Amniotic epithelial cell (primary cell): ENCODE results near the gene SPARC.

Experiments used
- DNase-seq: peaks from one replicate; pipeline ENCODE4 v3.0.0-alpha.2; 2010; ENCODE audit warnings: low read depth

SPARC gene

DNA sequence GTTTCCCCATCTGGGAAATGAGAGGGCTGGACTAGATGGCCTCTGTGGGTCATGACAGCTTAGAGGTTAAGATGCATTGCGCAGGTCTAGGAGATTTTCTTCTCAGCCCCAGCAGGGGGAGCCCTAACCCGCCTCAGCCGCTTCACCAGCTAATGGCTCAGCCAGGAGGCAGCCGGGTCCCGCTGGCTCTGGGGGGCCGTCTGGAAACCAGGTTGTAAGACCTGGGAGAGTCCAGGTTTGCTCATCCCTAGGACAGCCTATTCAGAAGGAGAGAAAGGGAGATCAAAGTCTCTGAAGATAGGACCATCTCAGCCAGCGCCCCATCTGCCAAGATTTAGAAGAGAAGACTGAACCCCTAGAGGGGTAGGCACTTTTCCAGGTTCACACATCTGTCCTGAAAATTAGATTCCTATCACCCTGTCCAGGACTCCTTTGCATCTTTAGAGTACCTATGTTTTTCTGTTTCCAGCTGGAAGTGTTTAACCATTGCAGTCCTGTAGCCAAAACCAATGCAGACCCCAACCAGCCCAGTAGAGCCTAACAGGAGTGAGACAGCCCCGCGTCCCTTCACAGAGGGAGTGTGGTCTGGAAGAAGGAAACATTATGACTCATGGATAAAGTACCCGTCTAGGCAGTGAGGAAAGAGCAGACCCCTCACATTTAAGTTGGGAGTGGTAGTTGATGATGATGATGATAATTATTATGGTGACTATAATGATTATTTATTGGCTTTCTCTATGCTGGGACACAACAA is 27.5 kb downstream of the SPARC start:
- peak; percentile 85 for DNase-seq

DNA sequence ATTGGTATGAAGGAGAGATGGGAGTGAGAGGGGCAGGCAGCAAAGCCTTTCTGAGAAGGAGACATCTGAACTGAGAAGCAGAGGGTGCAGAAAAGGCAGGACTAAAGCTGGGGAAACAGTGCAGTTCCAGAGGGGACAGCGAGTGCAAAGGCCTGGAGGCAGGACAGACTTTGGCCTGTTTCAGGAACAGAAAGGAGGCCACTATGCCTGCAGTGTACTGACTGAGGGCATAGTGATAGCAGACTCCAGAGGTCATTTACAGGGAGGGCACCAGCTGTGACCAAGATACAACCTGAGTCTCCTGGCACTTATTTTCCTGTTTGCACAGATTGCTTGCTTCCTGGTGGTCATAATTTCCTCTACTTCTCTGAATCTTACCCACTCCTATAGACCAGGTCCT is 29.6 kb downstream of the SPARC start:
- DNase-seq, result no peak

DNA sequence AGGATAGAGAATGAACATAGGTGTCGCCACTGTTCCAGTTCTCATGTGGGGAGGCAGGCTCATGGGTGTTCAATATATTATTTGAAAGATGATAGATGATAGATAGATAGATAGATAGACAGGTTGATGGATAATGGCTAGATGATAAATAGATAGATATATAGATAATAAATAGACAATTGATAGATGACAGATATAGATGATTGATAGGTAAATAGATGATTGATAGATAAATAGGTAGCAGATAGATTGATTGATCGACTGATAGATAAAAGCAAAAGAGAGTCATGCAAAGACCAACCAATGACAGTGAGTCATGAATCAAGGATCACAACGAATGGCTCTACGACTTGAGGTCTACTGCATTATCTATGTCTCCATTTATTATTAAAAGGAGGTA is 30.4 kb downstream of the SPARC start:
- DNase-seq, result no peak

DNA sequence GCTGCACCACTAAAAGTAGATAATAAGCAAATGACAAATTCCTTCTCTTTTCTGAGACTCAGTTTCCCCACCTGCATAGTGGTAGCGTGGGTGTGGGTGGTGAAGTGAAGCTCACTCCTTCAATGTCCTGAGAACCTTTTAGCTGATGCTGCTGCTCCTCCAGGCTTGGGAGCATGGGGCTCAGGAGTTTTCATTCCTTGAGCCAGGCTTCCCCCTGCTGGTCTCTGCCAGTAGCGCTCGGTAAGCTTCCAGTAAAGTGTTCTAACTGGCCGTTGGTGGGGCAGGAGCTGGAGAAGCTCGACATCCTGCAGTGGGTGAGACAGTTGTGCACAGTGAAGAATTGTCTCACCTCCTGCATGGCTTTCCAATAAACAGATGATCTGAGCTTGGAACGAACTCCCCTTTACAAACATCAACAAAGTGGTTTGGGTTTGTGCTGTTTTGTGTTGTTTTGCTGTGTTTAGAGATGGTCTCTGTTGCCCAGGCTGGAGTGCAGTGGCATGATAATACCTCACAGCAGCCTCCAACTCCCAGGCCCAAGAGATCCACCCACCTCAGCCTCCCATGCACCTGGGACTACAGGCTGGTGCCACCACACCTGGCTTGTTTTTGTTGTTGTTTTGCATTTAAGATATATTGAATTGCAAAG is 34.6 kb downstream of the SPARC start:
- DNase-seq, result peak; percentile 67

DNA sequence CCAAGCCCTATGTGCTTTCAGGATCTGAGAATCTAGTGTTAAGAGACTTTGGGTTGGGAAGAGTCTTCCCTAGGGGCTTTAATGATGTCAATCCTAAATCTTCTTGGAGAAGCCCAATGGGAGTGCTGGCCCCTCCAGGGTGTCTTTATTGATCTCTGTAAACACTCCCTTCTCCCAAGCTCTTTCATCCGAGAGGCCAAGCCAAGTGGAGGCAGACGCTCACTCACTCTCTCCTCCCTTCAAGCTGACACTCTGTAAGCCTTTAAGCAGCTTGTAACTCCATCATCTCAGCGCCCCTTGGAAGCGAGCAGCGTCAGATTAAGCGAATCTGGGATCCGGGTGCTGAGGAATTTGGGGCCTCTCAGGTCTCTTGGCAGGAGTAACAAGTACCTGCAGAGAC is 37.7 kb downstream of the SPARC start:
- DNase-seq, result no peak

DNA sequence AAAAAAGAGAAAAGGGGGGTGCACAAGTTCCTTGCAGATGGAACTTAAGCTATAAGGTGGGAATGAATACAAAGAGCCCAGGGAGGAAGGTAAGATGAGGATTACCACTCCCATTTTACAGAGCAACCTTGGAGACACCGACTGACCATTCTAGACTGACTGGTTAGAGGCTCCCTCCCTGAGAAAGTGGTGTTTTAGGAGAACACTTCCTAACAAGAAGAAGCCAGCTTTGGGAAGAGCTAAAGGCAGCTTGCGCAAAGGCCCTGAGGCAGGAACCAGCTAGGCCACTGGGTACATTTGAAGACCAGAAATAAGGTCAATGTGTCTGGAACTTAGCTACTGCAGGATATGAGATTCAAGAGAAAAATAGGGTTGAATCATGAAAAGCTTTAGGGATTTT is 38.6 kb downstream of the SPARC start:
- no peak for DNase-seq

DNA sequence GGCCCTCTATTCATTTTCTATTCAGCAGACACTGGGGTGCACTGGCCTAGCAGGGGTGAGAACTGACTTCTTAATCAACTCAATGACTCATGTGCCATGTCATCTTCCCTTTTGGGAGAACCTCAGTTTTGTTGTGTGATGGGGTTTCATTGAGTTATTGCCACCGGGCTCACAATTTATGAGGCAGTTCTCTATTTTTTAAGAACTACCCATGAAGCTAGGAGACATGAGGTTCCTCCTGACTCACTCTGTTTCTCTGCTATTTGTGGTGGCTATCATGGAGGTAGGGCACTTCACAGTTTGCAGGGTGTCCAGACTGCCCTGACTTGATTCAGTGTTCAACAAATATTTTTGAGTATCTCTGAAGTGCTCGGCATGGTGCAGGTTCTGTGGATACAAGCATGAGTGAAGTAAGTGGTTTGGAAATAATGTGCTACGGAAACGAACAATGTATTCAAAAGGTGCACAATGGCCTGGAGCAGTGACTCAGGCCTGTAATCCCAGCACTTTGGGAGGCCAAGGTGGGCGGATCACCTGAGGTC is 39.3 kb downstream of the SPARC start:
- no peak for DNase-seq

DNA sequence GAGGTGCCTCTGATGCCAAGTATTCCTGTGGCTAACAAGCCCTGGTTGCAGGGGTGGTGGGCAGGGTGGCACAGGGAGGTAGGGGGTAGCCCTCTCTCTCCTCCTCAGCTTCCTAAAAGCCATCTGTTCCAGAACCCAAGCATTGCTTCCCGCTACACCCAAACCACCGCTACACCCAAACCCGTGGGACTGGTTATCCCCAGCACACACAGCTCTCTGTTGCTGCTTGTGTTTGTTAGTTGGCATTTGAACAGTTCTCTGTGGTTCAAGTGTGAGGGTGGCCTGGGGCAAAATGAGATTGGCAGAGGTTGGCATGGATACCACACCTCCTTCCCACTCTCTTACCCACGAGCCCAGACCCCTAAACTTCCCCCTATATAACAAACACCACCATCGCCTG is 40.4 kb downstream of the SPARC start:
- no peak for DNase-seq

DNA sequence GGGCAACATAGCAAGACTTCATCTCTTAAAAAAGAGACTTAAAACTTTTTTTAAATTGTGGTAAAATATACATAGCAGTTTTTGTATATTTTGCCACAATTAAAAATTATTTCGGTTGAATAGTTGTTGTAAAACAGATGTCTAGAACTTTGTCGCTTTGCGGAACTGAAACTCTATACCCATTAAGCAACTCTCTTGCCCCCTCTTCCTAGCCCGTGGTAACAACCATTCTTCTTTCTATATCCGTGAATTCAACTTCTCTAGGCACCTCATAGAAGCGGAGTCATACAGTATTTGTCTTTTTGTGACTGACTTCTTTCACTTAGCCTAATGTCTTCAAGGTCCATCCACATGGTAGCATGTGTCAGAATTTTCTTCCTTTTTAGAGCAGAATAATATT is 43.3 kb downstream of the SPARC start:
- no peak for DNase-seq

DNA sequence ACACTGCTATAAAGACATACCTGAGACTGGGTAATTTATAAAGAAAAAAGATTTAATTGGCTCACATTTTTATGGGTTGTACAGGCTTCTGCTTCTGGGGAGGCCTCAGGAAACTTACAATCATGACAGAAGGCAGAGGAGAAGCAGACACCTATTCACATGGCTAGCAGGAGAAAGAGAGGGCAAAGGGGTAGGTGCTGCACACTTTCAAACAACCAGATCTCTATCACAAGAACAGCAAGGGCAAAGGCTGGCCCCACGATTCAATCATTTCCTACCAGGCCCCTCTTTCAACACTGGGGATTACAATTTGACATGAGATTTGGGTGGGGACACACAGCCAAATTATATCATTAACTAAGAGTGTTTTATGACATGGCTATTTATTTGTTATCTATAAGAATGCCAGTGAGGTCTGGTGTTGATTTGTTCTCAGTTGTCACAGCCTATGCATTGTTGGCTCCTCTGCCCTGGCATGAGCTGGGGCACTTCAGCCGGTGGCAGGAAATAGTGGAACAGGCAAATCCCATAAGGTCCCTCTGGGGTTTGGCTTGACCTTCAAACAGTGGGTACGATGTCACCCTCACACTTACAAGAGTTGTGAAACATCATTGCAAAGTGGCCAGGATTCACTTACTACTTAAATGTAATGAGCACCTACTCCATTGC is 44.1 kb downstream of the SPARC start:
- DNase-seq, result no peak

DNA sequence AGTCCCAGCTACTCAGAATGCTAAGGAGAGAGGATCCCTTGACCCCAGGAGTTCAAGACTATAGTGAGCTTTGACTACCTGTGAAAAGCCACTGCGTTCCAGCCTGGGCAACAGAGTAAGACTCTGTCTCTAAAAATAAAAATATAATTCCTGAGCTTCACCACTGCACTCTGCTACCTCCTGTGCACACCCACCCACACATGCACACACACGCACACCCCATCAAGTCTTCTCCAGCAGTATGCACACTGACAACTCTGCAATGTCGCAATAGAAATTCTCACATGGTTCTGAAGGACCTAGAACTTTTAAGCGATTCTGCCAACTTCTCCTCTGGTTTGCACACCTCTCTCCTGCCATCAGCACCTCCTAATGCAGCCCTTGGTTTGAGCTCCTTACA is 48.1 kb downstream of the SPARC start:
- DNase-seq, result no peak

DNA sequence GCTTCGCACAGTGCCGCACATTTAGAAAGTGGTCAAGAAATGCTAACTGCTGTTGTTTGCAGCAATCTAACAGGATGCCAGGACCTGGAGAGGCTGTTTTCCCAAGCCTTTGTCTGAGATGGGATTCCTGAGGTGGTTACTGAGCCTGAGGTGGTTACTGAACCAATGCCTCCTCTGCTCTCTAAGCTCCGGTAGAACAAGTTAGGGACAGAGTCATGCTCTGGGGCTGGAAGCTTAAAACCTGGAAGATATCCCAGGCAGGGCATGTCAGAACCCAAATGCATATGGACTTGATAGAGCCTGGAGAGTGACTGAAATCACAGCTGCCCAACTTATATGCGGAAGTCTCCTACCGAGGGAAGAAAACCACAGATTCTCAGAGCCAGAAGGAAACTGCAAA is 49.0 kb downstream of the SPARC start:
- no peak for DNase-seq

DNA sequence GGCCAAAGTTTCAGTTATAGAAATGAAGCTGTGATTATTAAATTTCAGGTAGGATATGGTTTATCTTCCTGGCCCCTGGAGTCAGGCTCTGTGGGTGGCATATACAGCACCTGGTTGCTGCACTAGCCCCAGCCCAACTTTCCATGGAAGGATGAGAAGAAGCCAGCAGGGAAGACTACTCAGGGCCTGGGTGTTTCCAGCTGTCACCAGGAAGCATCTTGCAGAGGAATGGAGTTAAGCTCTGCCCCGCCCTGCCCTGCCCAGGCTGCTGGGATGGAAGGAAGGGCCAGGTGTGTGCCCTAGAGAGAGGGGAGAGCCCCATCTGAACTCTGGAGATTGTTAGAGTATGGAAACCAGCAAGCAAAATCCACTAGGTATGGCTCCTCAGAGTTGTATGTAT is 52.8 kb downstream of the SPARC start:
- DNase-seq, result no peak

DNA sequence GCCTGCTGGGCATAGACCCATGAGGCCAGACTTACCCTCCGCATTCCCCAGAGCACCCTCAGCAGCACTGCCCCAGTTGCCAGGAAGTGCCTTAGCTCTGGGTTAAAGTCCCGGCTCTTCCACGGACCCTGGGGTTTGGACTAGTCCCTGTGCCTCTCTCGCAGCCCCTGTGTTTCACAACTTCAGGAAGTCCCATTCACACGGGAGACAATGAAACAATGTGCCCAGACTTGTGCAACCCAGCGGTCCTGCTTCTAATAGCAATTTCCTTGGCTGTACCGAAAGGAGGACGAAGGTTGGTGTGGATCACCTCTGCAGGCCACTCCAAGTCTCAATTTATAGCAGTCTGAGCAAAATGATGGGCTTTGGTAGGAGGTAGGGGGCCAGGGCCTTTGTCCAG is 53.8 kb downstream of the SPARC start:
- DNase-seq, result no peak

DNA sequence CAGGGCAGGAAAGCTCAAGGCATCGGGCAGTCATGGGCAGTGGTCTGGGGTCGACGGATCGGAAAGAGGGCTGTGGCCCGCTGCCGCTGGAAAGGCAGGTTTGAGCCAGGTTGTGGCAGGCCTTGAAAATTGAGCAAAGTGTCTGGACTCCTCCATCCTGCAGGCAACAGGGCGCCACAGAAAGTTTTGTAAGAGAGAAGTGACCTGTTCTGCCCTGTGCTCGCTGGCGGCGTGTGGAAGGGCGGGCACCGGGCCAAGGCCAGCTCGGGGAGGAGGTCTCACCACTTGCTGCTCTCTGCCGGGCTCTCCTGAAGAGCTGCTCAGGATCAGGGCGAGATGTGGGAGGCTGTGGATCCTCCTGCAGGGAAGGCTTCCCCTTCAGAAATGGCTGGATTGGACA is 54.2 kb downstream of the SPARC start:
- no peak for DNase-seq

DNA sequence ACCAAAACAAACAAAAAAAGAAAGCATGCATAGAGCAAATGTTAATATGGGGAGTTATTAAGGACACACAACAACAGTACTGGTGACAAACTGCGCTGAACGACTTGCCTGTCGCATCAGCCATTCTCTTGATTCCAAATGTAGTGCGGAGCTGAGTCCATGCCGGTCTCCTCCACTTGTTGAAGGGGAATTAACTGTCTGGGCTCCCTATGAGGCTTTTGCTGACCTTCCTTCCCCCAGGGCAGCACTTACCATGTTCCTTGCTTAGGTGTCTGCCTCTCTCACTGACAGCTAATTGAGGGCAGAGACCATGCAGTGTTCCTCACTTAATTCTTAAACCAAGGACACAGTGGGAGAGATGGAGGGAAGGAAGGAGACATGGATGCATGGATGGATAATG is 54.8 kb downstream of the SPARC start:
- DNase-seq, result no peak

DNA sequence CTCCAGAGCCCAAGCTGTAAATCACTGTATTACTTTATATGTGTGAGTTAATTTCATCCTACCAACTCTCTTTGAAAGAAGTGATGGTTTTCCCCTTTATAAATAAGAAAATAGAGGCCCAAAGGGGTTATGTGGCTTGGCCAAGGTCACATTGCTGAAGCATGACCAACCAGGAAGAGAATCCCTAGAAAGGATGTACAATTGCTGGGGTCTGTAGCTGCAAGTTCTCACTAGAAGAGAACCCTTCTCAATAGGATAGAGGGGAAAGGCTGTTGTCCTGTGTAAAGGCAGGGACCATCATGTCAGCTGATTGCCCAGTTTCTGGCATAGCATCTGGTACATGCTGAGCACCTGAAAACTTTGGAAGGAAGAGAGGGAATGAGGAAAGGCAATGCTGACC is 56.6 kb downstream of the SPARC start:
- peak; percentile 15 for DNase-seq

DNA sequence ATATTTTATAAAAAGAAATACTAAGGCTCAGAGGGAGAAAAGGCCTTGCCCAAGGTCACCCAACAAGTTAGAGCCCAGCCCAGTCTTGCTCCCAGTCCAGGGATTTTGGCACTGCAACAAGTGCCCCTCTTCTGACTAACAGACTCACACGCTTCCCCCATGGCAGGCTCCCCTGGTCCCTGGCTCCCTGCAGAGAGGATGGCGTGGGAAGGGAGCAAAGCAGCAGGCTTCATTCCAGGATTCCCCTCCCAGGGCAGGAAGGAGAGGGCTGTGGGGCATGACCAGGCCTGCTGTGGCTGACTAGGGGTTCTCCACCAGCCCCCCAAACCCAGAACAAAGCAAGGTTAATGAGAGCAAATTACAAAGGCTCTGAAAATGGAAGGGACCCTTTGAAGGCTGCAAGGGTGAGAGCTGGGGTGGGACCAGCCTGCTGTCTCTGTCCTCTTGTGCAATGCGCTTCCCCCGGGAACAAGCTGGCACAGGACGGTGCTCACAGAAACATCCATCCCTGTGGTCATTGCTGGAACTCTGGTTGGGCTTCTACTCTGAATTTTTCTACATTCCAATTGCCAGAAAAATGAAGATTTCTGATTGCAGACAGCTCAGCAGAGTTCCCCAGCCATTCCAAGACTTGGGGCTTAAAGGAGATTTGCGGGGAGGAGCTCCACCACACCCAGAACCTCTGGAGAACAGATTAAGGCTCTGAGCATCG is 58.4 kb downstream of the SPARC start:
- DNase-seq, result peak; percentile 37

DNA sequence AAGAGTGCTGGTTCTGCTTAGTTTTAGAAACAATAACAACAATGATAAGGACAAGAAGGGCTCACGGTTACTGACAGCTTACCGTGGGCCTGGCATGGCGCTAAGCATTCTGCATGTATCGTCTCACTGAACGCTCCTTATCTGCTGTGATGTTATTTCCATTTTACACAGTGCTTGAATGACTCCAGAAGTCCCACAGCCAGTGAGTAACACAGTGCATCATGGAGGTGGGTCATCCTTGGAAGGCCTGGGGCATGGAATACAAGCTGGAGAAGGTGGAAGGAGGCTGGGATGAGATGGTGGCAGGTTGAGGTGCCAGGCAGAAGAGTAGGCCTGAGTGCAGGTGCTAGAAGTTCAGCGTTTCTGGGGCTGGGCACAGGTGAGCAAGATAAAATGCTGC is 59.1 kb downstream of the SPARC start:
- peak; percentile 12 for DNase-seq

DNA sequence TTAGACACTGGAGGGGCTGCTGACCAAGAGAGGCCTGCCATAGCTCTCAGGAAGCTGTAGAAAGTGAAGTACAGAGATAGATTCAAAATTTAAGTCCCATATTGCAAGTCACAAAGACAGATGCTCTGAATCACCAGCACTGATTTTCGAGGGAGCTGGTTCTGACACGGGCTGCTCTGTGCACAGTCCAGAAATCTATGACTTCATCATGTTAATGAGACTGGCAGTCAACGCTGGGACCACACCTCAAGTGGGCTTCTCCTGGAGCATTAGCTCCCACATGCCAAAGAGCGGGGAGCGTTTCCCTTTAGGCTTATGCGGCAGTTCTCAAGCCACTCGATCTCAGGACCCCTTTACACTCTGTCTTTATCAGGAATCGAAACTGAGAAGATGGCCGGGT is 61.4 kb downstream of the SPARC start:
- DNase-seq, result no peak

DNA sequence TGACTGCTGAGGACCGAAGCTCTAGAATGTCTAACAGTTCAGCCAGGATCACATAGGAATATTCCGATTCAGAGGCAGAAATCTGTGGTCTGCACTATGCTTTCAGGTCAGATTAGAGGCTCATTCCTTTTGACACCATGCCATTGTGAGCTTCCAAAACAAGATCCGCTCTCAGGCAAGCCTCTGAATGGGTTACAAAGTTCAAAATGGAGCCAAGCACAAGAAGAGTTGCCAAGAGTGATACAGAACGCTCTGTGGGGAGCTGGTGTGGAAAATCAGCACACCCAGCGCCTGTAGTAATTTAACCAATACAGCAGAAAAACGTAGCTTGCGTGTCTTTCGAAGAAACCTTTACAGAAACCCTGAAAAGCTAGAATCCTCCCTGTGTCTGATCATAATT is 62.2 kb downstream of the SPARC start:
- DNase-seq, result no peak

DNA sequence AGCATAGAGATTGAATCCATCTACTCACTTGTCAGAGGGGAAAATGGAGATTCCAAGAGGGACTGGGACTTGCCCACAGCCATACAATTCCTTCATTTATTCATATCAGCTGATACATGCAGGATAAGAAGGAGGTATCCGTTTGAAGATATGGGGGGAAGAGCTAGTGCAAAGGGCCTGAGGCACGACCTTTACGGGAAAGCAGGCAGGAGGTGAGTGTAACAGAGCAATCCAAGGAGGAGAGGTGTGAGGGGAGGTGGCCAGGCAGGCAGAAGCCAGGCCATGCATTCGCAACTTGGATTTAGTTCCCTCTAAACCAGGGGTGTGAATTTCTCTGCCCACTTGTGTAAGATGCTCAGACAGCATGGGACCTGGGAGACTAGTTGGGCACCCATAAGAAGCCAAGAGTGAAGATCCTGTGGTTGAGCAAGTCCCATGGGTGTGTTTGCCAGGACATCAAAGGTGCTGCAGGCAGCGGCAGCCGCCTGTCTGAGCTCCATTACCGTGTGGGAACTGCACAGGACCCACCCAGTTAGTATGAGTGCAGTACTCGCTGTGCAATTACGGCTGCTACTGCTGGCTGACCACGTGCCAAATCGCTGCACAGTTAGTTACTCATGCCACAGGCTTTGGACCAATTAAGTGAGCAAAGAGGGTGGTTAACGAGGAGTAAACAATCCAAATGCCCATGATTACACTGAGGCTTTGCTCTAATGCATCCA is 64.2 kb downstream of the SPARC start:
- DNase-seq, result no peak
